ENCODE measurements around the gene CNTNAP1. TPM values are rescaled to one million over a fixed set of nuclear protein-coding genes. Genes with fewer than 3 reads are reported as not detected.

CNTNAP1 gene
- total and polyA plus RNA-seq, 9 of the 15 experiments (the other 6 are each of a cell fraction or from before 2014, with no cell fraction given): 0.10 to 1.8 (median 0.62) TPM

GRCh38 chr17:42744806-42745617 lies 62.7 kb downstream of the CNTNAP1 start, which contains the start of gene EZH1 (continued):
- TF ChIP-seq E2F5 (CRISPR knock-in tag; IDR thresholded peaks at IDR 0.05) (0 out of 2 replicates have a peak, but pooled peaks have one; percentile 27), CREB5 (CRISPR knock-in tag; IDR thresholded peaks at IDR 0.05) (no peak), ETV1 (tag; conservative IDR thresholded peaks at IDR 0.05; ENCODE audit: low read depth) (no peak), SMARCC2 (IDR thresholded peaks at IDR 0.05; ENCODE audit: low read depth) (no peak), ZNF586 (CRISPR knock-in tag; conservative IDR thresholded peaks at IDR 0.05) (no peak), GTF2A2 (tag; IDR thresholded peaks at IDR 0.05) (no peak), PRDM10 (IDR thresholded peaks at IDR 0.05; ENCODE audit: partially characterized antibody) (no peak), ZBTB2 (IDR thresholded peaks at IDR 0.05) (peak; percentile 77), RFX5 (IDR thresholded peaks at IDR 0.05; ENCODE audit: low read depth, low read length) (no peak), PCBP1 (IDR thresholded peaks at IDR 0.05; ENCODE audit: low read depth, low read length, poor library complexity, severe bottlenecking) (peak; percentile 80), BRD4 (IDR thresholded peaks at IDR 0.05) (no peak), FOXK1 (CRISPR knock-in tag; IDR thresholded peaks at IDR 0.05; ENCODE audit: borderline replicate concordance) (no peak; the same call in 1 of the 2 replicates), ATF1 (CRISPR knock-in tag; IDR thresholded peaks at IDR 0.05) (no peak), ATF1 (tag; IDR thresholded peaks at IDR 0.05) (peak; percentile 65), HDAC2 (IDR thresholded peaks at IDR 0.05) (0 out of 2 replicates have a peak, but pooled peaks have one; percentile 53), BMI1 (IDR thresholded peaks at IDR 0.05; ENCODE audit: low read length) (no peak), IFI16 (CRISPR knock-in tag; IDR thresholded peaks at IDR 0.05) (no peak), ZFP36 (IDR thresholded peaks at IDR 0.05; ENCODE audit: low read depth, low read length, partially characterized antibody) (no peak), TOE1 (IDR thresholded peaks at IDR 0.05; ENCODE audit: borderline replicate concordance) (0 out of 2 replicates have a peak, but pooled peaks have one; percentile 54), TOE1 (CRISPR knock-in tag; IDR thresholded peaks at IDR 0.05; ENCODE audit: borderline replicate concordance, low read depth) (no peak), RBM14 (IDR thresholded peaks at IDR 0.05; ENCODE audit: borderline replicate concordance, insufficient read depth, low read depth, low read length) (no peak)

All from K562 (cell line).